ENCODE results near the gene KRTAP10-12.
A peak's percentile ranks its signal among the peaks of the same experiment; 100 is the strongest.
"Not testable (repeated sequence)": the region's sequence is repeated elsewhere in the genome, so short reads cannot be mapped to it uniquely, and the experiment has no call there.

KRTAP10-12 gene

GRCh38 chr21:44670642-44671432 lies 26.1 kb upstream of the KRTAP10-12 start:
- DNase-seq = no peak

- no peak for DNase-seq
Observed at GRCh38 chr21:44671911-44672310, 25.1 kb upstream of the KRTAP10-12 start.

- DNase-seq = no peak
Observed at GRCh38 chr21:44677881-44678280, 19.1 kb upstream of the KRTAP10-12 start.

GRCh38 chr21:44681152-44681551 lies 15.8 kb upstream of the KRTAP10-12 start:
- DNase-seq = no peak

- peak; percentile 94 for DNase-seq
Observed at GRCh38 chr21:44681861-44682579, 15.0 kb upstream of the KRTAP10-12 start, which contains the start of gene KRTAP12-1. TSS of gene KRTAP12-1 (minus strand) at chr21:44682163. CDS start at chr21:44682123, 40 bp downstream.

- DNase-seq = no peak
Observed at GRCh38 chr21:44682580-44683151, 14.3 kb upstream of the KRTAP10-12 start.

GRCh38 chr21:44684077-44684476 lies 12.9 kb upstream of the KRTAP10-12 start:
- DNase-seq = no peak

- no peak for DNase-seq
Observed at GRCh38 chr21:44684483-44684882, 12.5 kb upstream of the KRTAP10-12 start.

- not testable (repeated sequence) for DNase-seq
Observed at GRCh38 chr21:44685050-44685449, 11.9 kb upstream of the KRTAP10-12 start.

- DNase-seq = no peak
Observed at GRCh38 chr21:44686000-44686781, 10.8 kb upstream of the KRTAP10-12 start.

GRCh38 chr21:44686843-44687561 lies 10.0 kb upstream of the KRTAP10-12 start:
- DNase-seq = no peak

- DNase-seq = peak; percentile 14
Observed at GRCh38 chr21:44687671-44688070, 9.3 kb upstream of the KRTAP10-12 start.

- DNase-seq = not testable (repeated sequence)
Observed at GRCh38 chr21:44689740-44690139, 7.2 kb upstream of the KRTAP10-12 start.

- DNase-seq = no peak
Observed at GRCh38 chr21:44691686-44692085, 5.3 kb upstream of the KRTAP10-12 start.

GRCh38 chr21:44692798-44693512 lies 4.0 kb upstream of the KRTAP10-12 start:
- no peak for DNase-seq

- no peak for DNase-seq
Observed at GRCh38 chr21:44694776-44695175, 2.2 kb upstream of the KRTAP10-12 start.

GRCh38 chr21:44695184-44695583 lies 1.8 kb upstream of the KRTAP10-12 start:
- no peak for DNase-seq

GRCh38 chr21:44695641-44696040 lies 1.3 kb upstream of the KRTAP10-12 start:
- no peak for DNase-seq

- DNase-seq = no peak
Observed at GRCh38 chr21:44696572-44696971, 400 bp upstream of the KRTAP10-12 start.

- no peak for DNase-seq
Observed at GRCh38 chr21:44697811-44698734, 1.1 kb downstream of the KRTAP10-12 start.
